ENCODE data around the gene CCSER1. TPM values are rescaled to one million over a fixed set of nuclear protein-coding genes. Genes with fewer than 3 reads are reported as not detected.

CCSER1 gene
- total RNA-seq, 3 donors from 2014 or later (not counting 1 experiment from before 2014, with no cell fraction given) = 0.87 to 1.1 (median 1.1) TPM

DNA sequence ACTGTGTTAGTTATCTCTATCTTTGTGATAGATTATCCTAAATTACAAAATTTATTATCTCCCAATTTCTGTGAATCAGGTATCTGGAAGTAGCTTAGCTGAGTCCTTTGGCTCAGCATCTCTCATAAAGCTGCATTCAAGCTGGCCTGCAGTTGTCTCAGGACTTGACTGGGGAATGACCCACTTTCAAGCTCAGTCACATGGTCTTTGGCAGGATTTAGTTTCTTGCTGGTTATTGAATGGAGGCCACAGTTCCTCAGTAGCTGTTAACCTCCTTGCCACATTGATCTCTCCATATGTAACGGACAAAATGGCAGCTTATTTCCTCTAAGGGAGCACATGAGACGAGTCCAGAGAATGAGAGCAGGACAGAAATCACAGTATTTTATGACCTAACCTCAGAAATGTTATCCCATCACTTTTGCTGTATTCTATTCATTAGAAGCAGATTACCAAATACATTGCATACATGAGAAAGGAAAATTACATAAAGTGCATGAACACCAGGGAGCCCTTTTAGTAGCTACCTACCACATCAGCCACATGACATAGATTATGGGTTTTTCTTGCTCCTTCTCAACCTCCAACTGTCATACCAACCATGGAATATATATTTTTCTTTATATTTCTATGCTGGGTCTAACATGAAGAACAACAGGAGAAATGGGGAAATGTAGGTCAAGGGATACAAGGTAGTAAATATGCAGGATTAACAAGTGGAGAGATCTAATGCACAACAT lies 730.1 kb downstream of the CCSER1 start:
- 88% methylated on average over 2 of the region's 2 CpGs for WGBS (ENCODE audit: insufficient coverage)
- intact Hi-C loops (cut with micrococcal nuclease) = no loop called here
- Histone ChIP-seq H3K4me1 (ENCODE audit: control insufficient read depth, insufficient read depth, low read length) (no peaks in the 10 kb centered on the region), H3K36me3 (ENCODE audit: control insufficient read depth, insufficient read depth, low read length) (no peaks in the 10 kb centered on the region), H3K9me3 (ENCODE audit: control insufficient read depth, insufficient read depth, low read length) (no peaks in the 10 kb centered on the region), H3K4me3 (ENCODE audit: low read length) (no peak overlapping the region), H3K27me3 (ENCODE audit: control insufficient read depth, insufficient read depth, low read length) (no peaks in the 10 kb centered on the region), H3K27ac (ENCODE audit: low read length) (no peak overlapping the region)
- TF ChIP-seq, protein P1, sequence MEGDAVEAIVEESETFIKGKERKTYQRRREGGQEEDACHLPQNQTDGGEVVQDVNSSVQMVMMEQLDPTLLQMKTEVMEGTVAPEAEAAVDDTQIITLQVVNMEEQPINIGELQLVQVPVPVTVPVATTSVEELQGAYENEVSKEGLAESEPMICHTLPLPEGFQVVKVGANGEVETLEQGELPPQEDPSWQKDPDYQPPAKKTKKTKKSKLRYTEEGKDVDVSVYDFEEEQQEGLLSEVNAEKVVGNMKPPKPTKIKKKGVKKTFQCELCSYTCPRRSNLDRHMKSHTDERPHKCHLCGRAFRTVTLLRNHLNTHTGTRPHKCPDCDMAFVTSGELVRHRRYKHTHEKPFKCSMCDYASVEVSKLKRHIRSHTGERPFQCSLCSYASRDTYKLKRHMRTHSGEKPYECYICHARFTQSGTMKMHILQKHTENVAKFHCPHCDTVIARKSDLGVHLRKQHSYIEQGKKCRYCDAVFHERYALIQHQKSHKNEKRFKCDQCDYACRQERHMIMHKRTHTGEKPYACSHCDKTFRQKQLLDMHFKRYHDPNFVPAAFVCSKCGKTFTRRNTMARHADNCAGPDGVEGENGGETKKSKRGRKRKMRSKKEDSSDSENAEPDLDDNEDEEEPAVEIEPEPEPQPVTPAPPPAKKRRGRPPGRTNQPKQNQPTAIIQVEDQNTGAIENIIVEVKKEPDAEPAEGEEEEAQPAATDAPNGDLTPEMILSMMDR (IDR thresholded peaks at IDR 0.05) = no peak
- no peaks in the 10 kb centered on the region for H3K27me3 Mint-ChIP-seq (ENCODE audit: low read depth in 2 of 2)
- DNase-seq = no peak
- H3K9me3 Mint-ChIP-seq = peaks cover 11 to 19% of the 10 kb centered on the region in 2 donors
- no peaks in the 10 kb centered on the region for H3K36me3 Mint-ChIP-seq
- H3K27ac Mint-ChIP-seq = no peak overlapping the region
- no peaks in the 10 kb centered on the region for H3K4me1 Mint-ChIP-seq
- H3K4me3 Mint-ChIP-seq = no peak overlapping the region
- ATAC-seq = no peak

DNA sequence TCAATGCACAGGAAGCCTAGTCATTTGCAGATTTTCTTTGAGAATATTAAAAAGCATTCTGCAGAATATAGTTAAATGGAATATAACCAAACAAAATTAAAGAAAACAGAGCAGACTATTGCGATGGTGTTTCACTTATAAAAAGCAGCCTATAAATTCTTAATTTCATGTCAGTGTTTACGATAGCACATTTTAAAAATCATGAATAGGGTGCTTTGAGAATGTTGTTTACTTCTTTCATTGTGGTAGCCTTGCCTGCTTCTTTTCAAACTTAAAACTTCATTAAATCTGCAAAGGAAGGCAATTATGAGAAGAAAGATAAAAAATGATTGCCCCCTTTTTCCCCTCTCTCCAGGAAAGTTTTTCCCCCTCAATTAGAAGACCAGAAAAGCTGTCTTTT lies 748.6 kb downstream of the CCSER1 start:
- H3K27ac Mint-ChIP-seq = no peak overlapping the region
- H3K27ac ChIP-seq (ENCODE audit: low read length) = no peak overlapping the region
- no peaks in the 10 kb centered on the region for H3K4me1 ChIP-seq (ENCODE audit: control insufficient read depth, insufficient read depth, low read length)
- H3K4me3 Mint-ChIP-seq = no peak overlapping the region
- peaks cover 26 to 28% of the 10 kb centered on the region in 2 donors for H3K9me3 Mint-ChIP-seq
- no peak for DNase-seq
- TF ChIP-seq, protein P1 (IDR thresholded peaks at IDR 0.05) = no peak
- H3K27me3 ChIP-seq (ENCODE audit: control insufficient read depth, insufficient read depth, low read length) = no peaks in the 10 kb centered on the region
- peaks cover 16% of the 10 kb centered on the region for H3K36me3 Mint-ChIP-seq
- peaks cover 3% of the 10 kb centered on the region for H3K9me3 ChIP-seq (ENCODE audit: control insufficient read depth, insufficient read depth, low read length)
- H3K27me3 Mint-ChIP-seq (ENCODE audit: low read depth in 2 of 2) = no peaks in the 10 kb centered on the region
- H3K36me3 ChIP-seq (ENCODE audit: control insufficient read depth, insufficient read depth, low read length) = no peaks in the 10 kb centered on the region
- no peak for ATAC-seq
- no peaks in the 10 kb centered on the region for H3K4me1 Mint-ChIP-seq
- WGBS (ENCODE audit: insufficient coverage) = 100% methylated on average over 1 of the region's 2 CpGs
- intact Hi-C loops (cut with micrococcal nuclease) = no loop called here
- no peak overlapping the region for H3K4me3 ChIP-seq (ENCODE audit: low read length)

- Histone ChIP-seq H3K36me3 (ENCODE audit: control insufficient read depth, insufficient read depth, low read length) (no peaks in the 10 kb centered on the region), H3K27ac (ENCODE audit: low read length) (no peak overlapping the region), H3K27me3 (ENCODE audit: control insufficient read depth, insufficient read depth, low read length) (no peaks in the 10 kb centered on the region), H3K4me1 (ENCODE audit: control insufficient read depth, insufficient read depth, low read length) (no peaks in the 10 kb centered on the region), H3K4me3 (ENCODE audit: low read length) (no peak overlapping the region), H3K9me3 (ENCODE audit: control insufficient read depth, insufficient read depth, low read length) (peaks cover 3% of the 10 kb centered on the region)
- Mint-ChIP-seq H3K36me3 (peaks cover 11% of the 10 kb centered on the region), H3K4me1 (no peaks in the 10 kb centered on the region), H3K27me3 (ENCODE audit: low read depth in 2 of 2) (no peaks in the 10 kb centered on the region), H3K4me3 (no peak overlapping the region), H3K27ac (no peak overlapping the region), H3K9me3 (peaks cover 23 to 27% of the 10 kb centered on the region in 2 donors)
- ATAC-seq = no peak
- DNase-seq = no peak
- TF ChIP-seq, protein P1 (IDR thresholded peaks at IDR 0.05) = no peak
- intact Hi-C loops (cut with micrococcal nuclease) = no loop called here
- WGBS (ENCODE audit: insufficient coverage) = 88% methylated on average over 1 of the region's 1 CpG
Observed at GRCh38 chr4:90876296-90876695, 749.1 kb downstream of the CCSER1 start.

DNA sequence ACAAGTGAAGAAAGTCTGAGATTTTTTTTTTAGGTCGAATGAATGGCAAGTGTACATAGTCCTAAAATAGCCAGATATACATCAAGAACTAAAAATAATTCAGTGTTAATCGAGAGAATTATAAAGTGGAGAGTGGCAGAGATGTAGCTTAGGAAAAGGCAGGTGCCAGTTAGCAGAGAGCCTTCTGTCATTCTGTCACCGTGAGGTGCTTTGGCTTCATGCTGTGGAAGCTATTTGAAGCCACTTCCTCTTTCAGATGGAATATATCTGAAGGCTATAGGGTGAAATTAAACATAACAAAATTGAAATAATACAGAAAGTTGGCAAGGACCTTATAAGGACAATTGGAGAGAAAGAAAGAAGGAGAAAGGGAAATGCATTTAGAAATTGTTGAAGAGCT lies 756.3 kb downstream of the CCSER1 start:
- Mint-ChIP-seq H3K27me3 (ENCODE audit: low read depth in 2 of 2) (no peaks in the 10 kb centered on the region), H3K27ac (no peak overlapping the region), H3K36me3 (no peaks in the 10 kb centered on the region), H3K4me1 (no peaks in the 10 kb centered on the region), H3K4me3 (no peak overlapping the region), H3K9me3 (peaks cover 16 to 18% of the 10 kb centered on the region in 2 donors)
- WGBS (ENCODE audit: insufficient coverage) = 17% methylated on average over 2 of the region's 3 CpGs
- Histone ChIP-seq H3K36me3 (ENCODE audit: control insufficient read depth, insufficient read depth, low read length) (no peaks in the 10 kb centered on the region), H3K9me3 (ENCODE audit: control insufficient read depth, insufficient read depth, low read length) (peaks cover 4% of the 10 kb centered on the region), H3K4me1 (ENCODE audit: control insufficient read depth, insufficient read depth, low read length) (no peaks in the 10 kb centered on the region), H3K27me3 (ENCODE audit: control insufficient read depth, insufficient read depth, low read length) (no peaks in the 10 kb centered on the region), H3K4me3 (ENCODE audit: low read length) (no peak overlapping the region), H3K27ac (ENCODE audit: low read length) (no peak overlapping the region)
- no peak for DNase-seq
- no peak for ATAC-seq
- TF ChIP-seq, protein P1 (IDR thresholded peaks at IDR 0.05) = no peak
- intact Hi-C loops (cut with micrococcal nuclease) = no loop called here
